Measurements from ENCODE around the gene POT1.
A peak's percentile ranks its signal among the peaks of the same experiment; 100 is the strongest.
"Not testable (repeated sequence)": the region's sequence is repeated elsewhere in the genome, so short reads cannot be mapped to it uniquely, and the experiment has no call there.

The POT1 gene, protein sequence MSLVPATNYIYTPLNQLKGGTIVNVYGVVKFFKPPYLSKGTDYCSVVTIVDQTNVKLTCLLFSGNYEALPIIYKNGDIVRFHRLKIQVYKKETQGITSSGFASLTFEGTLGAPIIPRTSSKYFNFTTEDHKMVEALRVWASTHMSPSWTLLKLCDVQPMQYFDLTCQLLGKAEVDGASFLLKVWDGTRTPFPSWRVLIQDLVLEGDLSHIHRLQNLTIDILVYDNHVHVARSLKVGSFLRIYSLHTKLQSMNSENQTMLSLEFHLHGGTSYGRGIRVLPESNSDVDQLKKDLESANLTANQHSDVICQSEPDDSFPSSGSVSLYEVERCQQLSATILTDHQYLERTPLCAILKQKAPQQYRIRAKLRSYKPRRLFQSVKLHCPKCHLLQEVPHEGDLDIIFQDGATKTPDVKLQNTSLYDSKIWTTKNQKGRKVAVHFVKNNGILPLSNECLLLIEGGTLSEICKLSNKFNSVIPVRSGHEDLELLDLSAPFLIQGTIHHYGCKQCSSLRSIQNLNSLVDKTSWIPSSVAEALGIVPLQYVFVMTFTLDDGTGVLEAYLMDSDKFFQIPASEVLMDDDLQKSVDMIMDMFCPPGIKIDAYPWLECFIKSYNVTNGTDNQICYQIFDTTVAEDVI

GRCh38 chr7:124929467-124930172 is at the start of gene POT1:
TSS of gene POT1 (minus strand) at chr7:124929825. CDS start at chr7:124897173, 32,652 bp downstream.
- peak; percentile 99 for DNase-seq (ENCODE audit: low read depth)
- TF ChIP-seq, protein P1, sequence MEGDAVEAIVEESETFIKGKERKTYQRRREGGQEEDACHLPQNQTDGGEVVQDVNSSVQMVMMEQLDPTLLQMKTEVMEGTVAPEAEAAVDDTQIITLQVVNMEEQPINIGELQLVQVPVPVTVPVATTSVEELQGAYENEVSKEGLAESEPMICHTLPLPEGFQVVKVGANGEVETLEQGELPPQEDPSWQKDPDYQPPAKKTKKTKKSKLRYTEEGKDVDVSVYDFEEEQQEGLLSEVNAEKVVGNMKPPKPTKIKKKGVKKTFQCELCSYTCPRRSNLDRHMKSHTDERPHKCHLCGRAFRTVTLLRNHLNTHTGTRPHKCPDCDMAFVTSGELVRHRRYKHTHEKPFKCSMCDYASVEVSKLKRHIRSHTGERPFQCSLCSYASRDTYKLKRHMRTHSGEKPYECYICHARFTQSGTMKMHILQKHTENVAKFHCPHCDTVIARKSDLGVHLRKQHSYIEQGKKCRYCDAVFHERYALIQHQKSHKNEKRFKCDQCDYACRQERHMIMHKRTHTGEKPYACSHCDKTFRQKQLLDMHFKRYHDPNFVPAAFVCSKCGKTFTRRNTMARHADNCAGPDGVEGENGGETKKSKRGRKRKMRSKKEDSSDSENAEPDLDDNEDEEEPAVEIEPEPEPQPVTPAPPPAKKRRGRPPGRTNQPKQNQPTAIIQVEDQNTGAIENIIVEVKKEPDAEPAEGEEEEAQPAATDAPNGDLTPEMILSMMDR (IDR thresholded peaks at IDR 0.05; ENCODE audit: insufficient read depth, low read depth, low read length, missing control alignments) = no peak
- H3K4me3 ChIP-seq (ENCODE audit: low read depth, low read length) = peak within 1 kb of the TSS; percentile 94

DNA sequence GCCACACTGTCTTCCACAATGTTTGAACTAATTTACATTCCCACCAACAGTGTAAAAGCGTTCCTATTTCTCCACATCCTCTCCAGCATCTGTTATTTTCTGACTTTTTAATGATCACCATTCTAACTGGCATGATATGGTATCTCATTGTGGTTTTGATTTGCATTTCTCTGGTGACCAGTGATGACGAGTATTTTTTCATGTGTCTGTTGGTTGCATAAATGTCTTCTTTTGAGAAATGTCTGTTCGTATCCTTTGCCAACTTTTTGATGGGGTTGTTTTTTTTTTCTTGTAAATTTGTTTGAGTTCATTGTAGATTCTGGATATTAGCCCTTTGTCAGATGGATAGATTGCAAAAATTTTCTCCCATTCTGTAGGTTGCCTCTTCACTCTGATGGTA is 45.5 kb upstream of the POT1 start:
- DNase-seq (ENCODE audit: low read depth); H3K4me3 ChIP-seq (ENCODE audit: low read depth, low read length): not testable (repeated sequence)

GRCh38 chr7:124965553-124965952 is 35.9 kb upstream of the POT1 start:
- DNase-seq (ENCODE audit: low read depth) = no peak
- TF ChIP-seq, protein P1 (IDR thresholded peaks at IDR 0.05; ENCODE audit: insufficient read depth, low read depth, low read length, missing control alignments) = no peak
- no peak overlapping the region for H3K4me3 ChIP-seq (ENCODE audit: low read depth, low read length)

- no peak overlapping the region for H3K4me3 ChIP-seq (ENCODE audit: low read depth, low read length)
- DNase-seq (ENCODE audit: low read depth) = no peak
- TF ChIP-seq, protein P1 (IDR thresholded peaks at IDR 0.05; ENCODE audit: insufficient read depth, low read depth, low read length, missing control alignments) = no peak
Measured at GRCh38 chr7:124959676-124960075, 30.1 kb upstream of the POT1 start.

- not testable (repeated sequence) for H3K4me3 ChIP-seq (ENCODE audit: low read depth, low read length); DNase-seq (ENCODE audit: low read depth)
Measured at GRCh38 chr7:124957952-124958351, 28.3 kb upstream of the POT1 start.

DNA sequence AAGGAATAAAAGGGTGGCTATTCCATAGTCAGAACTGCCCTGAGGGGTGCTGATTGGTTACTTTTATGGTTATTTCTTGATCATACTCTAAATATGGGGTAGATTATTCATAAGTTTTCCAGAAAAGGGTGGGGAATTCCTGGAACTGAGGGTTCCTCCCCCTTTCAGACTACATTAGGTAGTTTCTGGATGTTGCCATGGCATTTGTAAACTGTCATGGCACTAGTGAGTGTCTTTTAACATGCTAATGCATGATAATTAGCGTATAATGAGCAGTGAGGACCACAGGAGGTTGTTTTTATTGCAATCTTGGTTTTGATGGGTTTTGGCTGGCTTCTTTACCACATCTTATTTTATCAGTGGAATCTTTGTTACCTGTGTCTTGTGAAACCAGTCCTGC is 26.5 kb upstream of the POT1 start:
- no peak overlapping the region for H3K4me3 ChIP-seq (ENCODE audit: low read depth, low read length)
- TF ChIP-seq, protein P1 (IDR thresholded peaks at IDR 0.05; ENCODE audit: insufficient read depth, low read depth, low read length, missing control alignments) = no peak
- no peak for DNase-seq (ENCODE audit: low read depth)

DNA sequence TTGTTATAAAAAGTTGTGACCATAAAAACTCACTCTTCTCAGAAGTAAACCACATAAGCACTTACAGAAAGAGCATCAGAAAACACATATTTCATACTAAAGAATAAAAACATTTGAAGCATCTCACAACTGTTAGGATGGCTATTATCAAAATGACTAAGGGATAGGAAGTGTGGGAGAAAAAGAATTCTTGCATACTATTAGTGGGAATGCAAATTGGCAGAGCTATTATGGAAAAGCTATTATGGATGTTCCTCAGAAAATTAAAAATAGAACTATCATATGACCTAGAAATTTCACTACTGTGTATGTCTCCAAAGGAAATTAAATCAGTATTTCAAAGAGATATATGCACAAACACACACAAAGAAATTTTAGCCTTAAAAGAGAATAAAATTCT is 25.2 kb upstream of the POT1 start:
- DNase-seq (ENCODE audit: low read depth) = no peak
- no peak overlapping the region for H3K4me3 ChIP-seq (ENCODE audit: low read depth, low read length)
- TF ChIP-seq, protein P1 (IDR thresholded peaks at IDR 0.05; ENCODE audit: insufficient read depth, low read depth, low read length, missing control alignments) = no peak
